GM23338 (cell line): ENCODE data around the gene PRMT5. TPM values are rescaled to one million over a fixed set of nuclear protein-coding genes. Genes with fewer than 3 reads are reported as not detected.
A peak's percentile ranks its signal among the peaks of the same experiment; 100 is the strongest.

ENCODE experiments used
- ATAC-seq: fragments of 200-7000 bp; cut with Tn5 transposase; 3 replicates; pipeline ENCODE4 v1.9.1; 2020
- DNase-seq: peaks from one replicate; pipeline ENCODE4 v3.0.0-alpha.2; 2015; ENCODE audit warnings: low spot score
- H2AFZ ChIP-seq: fragments of 200-600 bp; sonication (generic); 2 replicates; pipeline ENCODE4 v1.8.0; 2016; ENCODE audit warnings: antibody characterized with exemption, mild to moderate bottlenecking, moderate library complexity
- H3F3A ChIP-seq: fragments of 200-600 bp; sonication (generic); replicated peaks from 2 replicates; pipeline ENCODE4 v1.8.0; 2017; ENCODE audit warnings: antibody characterized with exemption, mixed run types, low read depth
- H3K27ac ChIP-seq: fragments of 200-600 bp; sonication (generic); 2 replicates; pipeline ENCODE4 v1.6.1; 2016; ENCODE audit warnings: low read depth
- H3K27me3 ChIP-seq: fragments of 200-600 bp; sonication (generic); 2 replicates; pipeline ENCODE4 v1.8.0; 2016; ENCODE audit warnings: mild to moderate bottlenecking, mixed run types, moderate library complexity; ENCODE audit not compliant: insufficient read depth
- H3K36me3 ChIP-seq: fragments of 200-600 bp; sonication (generic); 2 replicates; pipeline ENCODE4 v1.8.0; 2016; ENCODE audit warnings: mild to moderate bottlenecking; ENCODE audit not compliant: insufficient read depth
- H3K4me1 ChIP-seq: fragments of 200-600 bp; sonication (generic); 2 replicates; pipeline ENCODE4 v1.8.0; 2016; ENCODE audit warnings: mild to moderate bottlenecking, moderate library complexity; ENCODE audit not compliant: insufficient read depth
- H3K4me2 ChIP-seq: fragments of 200-600 bp; sonication (generic); 2 replicates; pipeline ENCODE4 v1.7.1; 2017; ENCODE audit warnings: mixed run types
- H3K4me3 ChIP-seq: fragments of 200-600 bp; sonication (generic); 2 replicates; pipeline ENCODE4 v1.6.1; 2016; ENCODE audit warnings: mixed run types
- H3K79me2 ChIP-seq: fragments of 200-600 bp; sonication (generic); replicated peaks from 2 replicates; pipeline ENCODE4 v1.8.0; 2017; ENCODE audit warnings: mild to moderate bottlenecking; ENCODE audit not compliant: insufficient read depth
- H3K9me2 ChIP-seq: fragments of 200-600 bp; sonication (generic); 2 replicates; pipeline ENCODE4 v1.8.0; 2017; ENCODE audit not compliant: insufficient read depth
- H4K20me1 ChIP-seq: fragments of 200-600 bp; sonication (generic); replicated peaks from 2 replicates; pipeline ENCODE4 v1.8.0; 2017; ENCODE audit warnings: mild to moderate bottlenecking; ENCODE audit not compliant: insufficient read depth
- H3K27ac Mint-ChIP-seq: 2 replicates; pipeline ENCODE4 v1.8.0; 2020; ENCODE audit warnings: inconsistent platforms, mild to moderate bottlenecking, moderate library complexity, mixed read lengths
- H3K27me3 Mint-ChIP-seq: 3 replicates; pipeline ENCODE4 v1.8.0; 2022; ENCODE audit warnings: low read depth, mild to moderate bottlenecking, moderate library complexity, mixed read lengths, inconsistent platforms; ENCODE audit not compliant: insufficient read depth, poor library complexity
- H3K36me3 Mint-ChIP-seq: 3 replicates; pipeline ENCODE4 v1.8.0; 2021; ENCODE audit warnings: low read depth, mild to moderate bottlenecking, inconsistent platforms, moderate library complexity, mixed read lengths
- H3K4me1 Mint-ChIP-seq: 3 replicates; pipeline ENCODE4 v1.8.0; 2020; ENCODE audit warnings: mild to moderate bottlenecking, inconsistent platforms, mixed read lengths
- H3K4me3 Mint-ChIP-seq: 3 replicates; pipeline ENCODE4 v1.8.0; 2021; ENCODE audit warnings: moderate library complexity, mild to moderate bottlenecking, inconsistent platforms, mixed read lengths
- H3K9me3 Mint-ChIP-seq: 3 replicates; pipeline ENCODE4 v1.8.0; 2020; ENCODE audit warnings: moderate library complexity, mild to moderate bottlenecking, inconsistent platforms, mixed read lengths
- CREB1 ChIP-seq: fragments of 250-450 bp; sonication (Bioruptor Pico); IDR thresholded peaks from 2 replicates; pipeline ENCODE4 v1.5.0; 2020; ENCODE audit warnings: low read depth, mild to moderate bottlenecking, moderate library complexity
- ETS1 ChIP-seq: IDR thresholded peaks from 2 replicates; pipeline ENCODE4 v1.6.1; 2016; ENCODE audit warnings: antibody characterized with exemption
- EZH2 ChIP-seq: fragments of 200-600 bp; sonication (generic); IDR thresholded peaks from one replicate; pipeline ENCODE4 v1.8.0; 2017; ENCODE audit warnings: antibody characterized with exemption, mild to moderate bottlenecking, low read depth; ENCODE audit not compliant: unreplicated experiment
- EZH2phosphoT487 ChIP-seq: fragments of 200-600 bp; sonication (generic); IDR thresholded peaks from one replicate; pipeline ENCODE4 v1.8.1; 2018; ENCODE audit warnings: antibody characterized with exemption; ENCODE audit not compliant: unreplicated experiment
- JUNB ChIP-seq: IDR thresholded peaks from one replicate; pipeline ENCODE4 v1.6.1; 2016; ENCODE audit warnings: antibody characterized with exemption; ENCODE audit not compliant: unreplicated experiment
- NANOG ChIP-seq: IDR thresholded peaks from 2 replicates; pipeline ENCODE4 v1.6.1; 2016; ENCODE audit warnings: antibody characterized with exemption, borderline replicate concordance
- POLR2AphosphoS5 ChIP-seq: IDR thresholded peaks from 2 replicates; pipeline ENCODE4 v1.6.1; 2016; ENCODE audit warnings: antibody characterized with exemption, low read depth
- STAT1 ChIP-seq: IDR thresholded peaks from one replicate; pipeline ENCODE4 v1.6.1; 2016; ENCODE audit warnings: antibody characterized with exemption; ENCODE audit not compliant: unreplicated experiment
- ZNF114 ChIP-seq: fragments of 250-450 bp; sonication (Bioruptor Pico); IDR thresholded peaks from 2 replicates; pipeline ENCODE4 v1.5.0; 2020; ENCODE audit warnings: mild to moderate bottlenecking, moderate library complexity
- ZNF331 ChIP-seq: fragments of 250-450 bp; sonication (Bioruptor Pico); IDR thresholded peaks from 2 replicates; pipeline ENCODE4 v1.5.0; 2020; ENCODE audit warnings: low read depth, mild to moderate bottlenecking, moderate library complexity
- ZNF462 ChIP-seq: fragments of 250-450 bp; sonication (Bioruptor Pico); IDR thresholded peaks from 2 replicates; pipeline ENCODE4 v1.5.0; 2020; ENCODE audit warnings: mild to moderate bottlenecking, moderate library complexity
- polyA plus RNA-seq: library from polyadenylated mRNA; unstranded; fragments of >200 nt; fragmentation: Nextera tagmentation; extraction: Ambion mirVana; gene quantifications from 2 replicates; pipeline ENCODE4 v1.2.1, GENCODE V29; 2016
- total RNA-seq: library from RNA; depleted of rRNA; stranded (reverse); fragments of >200 nt; shearing (Covaris generic); gene quantifications from 2 replicates; pipeline ENCODE4 v1.2.3, GENCODE V29; 2014
- TF ChIP-seq, protein P1 (sequence below): IDR thresholded peaks from one replicate; pipeline ENCODE4 v1.6.1; 2018; ENCODE audit warnings: antibody characterized with exemption; ENCODE audit not compliant: unreplicated experiment
- TF ChIP-seq, protein P2 (sequence below), 2 experiments: fragments of 200-600 bp in 1 of 2; sonication (generic) in 1 of 2; conservative IDR thresholded peaks; 2 replicates each; pipeline versions ENCODE4 v1.5.1 to v1.6.1; 2016 to 2017; ENCODE audit warnings: antibody characterized with exemption in 2 of 2, low read depth in 2 of 2, mild to moderate bottlenecking in 2 of 2, moderate library complexity in 1 of 2

Gene PRMT5
- total and polyA plus RNA-seq, 2 experiments from 2014 or later, result 68.8 to 124 TPM

DNA sequence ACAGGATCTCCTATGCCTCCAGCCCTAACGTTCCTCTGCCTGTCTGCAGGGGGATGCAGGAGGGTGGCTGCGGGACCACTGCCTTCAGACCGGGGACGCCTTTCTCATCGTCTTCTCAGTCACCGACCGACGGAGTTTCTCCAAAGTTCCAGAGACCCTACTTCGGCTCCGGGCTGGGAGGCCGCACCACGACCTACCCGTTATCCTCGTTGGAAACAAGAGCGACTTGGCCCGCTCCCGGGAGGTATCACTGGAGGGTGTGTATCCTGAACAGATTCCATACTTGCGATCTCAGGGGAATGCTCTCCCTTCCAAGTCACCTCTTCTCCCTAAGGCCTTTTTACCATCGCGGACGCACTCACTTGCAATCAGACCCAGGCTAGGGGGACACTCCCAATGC, 43.2 kb downstream of the PRMT5 start:
- TF ChIP-seq POLR2AphosphoS5 (no peak), ZNF114 (no peak), EZH2phosphoT487 (no peak), JUNB (no peak), ETS1 (no peak), ZNF331 (CRISPR knock-in tag) (no peak), ZNF462 (CRISPR knock-in tag) (no peak), EZH2 (no peak), NANOG (no peak), CREB1 (CRISPR knock-in tag) (no peak), STAT1 (no peak)
- TF ChIP-seq, protein P1, sequence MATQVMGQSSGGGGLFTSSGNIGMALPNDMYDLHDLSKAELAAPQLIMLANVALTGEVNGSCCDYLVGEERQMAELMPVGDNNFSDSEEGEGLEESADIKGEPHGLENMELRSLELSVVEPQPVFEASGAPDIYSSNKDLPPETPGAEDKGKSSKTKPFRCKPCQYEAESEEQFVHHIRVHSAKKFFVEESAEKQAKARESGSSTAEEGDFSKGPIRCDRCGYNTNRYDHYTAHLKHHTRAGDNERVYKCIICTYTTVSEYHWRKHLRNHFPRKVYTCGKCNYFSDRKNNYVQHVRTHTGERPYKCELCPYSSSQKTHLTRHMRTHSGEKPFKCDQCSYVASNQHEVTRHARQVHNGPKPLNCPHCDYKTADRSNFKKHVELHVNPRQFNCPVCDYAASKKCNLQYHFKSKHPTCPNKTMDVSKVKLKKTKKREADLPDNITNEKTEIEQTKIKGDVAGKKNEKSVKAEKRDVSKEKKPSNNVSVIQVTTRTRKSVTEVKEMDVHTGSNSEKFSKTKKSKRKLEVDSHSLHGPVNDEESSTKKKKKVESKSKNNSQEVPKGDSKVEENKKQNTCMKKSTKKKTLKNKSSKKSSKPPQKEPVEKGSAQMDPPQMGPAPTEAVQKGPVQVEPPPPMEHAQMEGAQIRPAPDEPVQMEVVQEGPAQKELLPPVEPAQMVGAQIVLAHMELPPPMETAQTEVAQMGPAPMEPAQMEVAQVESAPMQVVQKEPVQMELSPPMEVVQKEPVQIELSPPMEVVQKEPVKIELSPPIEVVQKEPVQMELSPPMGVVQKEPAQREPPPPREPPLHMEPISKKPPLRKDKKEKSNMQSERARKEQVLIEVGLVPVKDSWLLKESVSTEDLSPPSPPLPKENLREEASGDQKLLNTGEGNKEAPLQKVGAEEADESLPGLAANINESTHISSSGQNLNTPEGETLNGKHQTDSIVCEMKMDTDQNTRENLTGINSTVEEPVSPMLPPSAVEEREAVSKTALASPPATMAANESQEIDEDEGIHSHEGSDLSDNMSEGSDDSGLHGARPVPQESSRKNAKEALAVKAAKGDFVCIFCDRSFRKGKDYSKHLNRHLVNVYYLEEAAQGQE, result no peak
- TF ChIP-seq, protein P2, sequence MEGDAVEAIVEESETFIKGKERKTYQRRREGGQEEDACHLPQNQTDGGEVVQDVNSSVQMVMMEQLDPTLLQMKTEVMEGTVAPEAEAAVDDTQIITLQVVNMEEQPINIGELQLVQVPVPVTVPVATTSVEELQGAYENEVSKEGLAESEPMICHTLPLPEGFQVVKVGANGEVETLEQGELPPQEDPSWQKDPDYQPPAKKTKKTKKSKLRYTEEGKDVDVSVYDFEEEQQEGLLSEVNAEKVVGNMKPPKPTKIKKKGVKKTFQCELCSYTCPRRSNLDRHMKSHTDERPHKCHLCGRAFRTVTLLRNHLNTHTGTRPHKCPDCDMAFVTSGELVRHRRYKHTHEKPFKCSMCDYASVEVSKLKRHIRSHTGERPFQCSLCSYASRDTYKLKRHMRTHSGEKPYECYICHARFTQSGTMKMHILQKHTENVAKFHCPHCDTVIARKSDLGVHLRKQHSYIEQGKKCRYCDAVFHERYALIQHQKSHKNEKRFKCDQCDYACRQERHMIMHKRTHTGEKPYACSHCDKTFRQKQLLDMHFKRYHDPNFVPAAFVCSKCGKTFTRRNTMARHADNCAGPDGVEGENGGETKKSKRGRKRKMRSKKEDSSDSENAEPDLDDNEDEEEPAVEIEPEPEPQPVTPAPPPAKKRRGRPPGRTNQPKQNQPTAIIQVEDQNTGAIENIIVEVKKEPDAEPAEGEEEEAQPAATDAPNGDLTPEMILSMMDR (conservative IDR thresholded peaks at IDR 0.05; ENCODE audit: low read depth in 2 of 2), result no peak
- Mint-ChIP-seq H3K27me3 (peaks cover 32% of the 10 kb centered on the region), H3K27ac (peak overlapping the region; percentile 63; the same call in 1 of the 2 replicates), H3K4me1 (peaks cover 44% of the 10 kb centered on the region), H3K9me3 (no peaks in the 10 kb centered on the region; the same call in 2 of the 3 replicates), H3K36me3 (peaks cover 9% of the 10 kb centered on the region; the same call in 2 of the 3 replicates), H3K4me3 (peak overlapping the region; percentile 93)
- Histone ChIP-seq H3K27ac (no peak overlapping the region), H3K4me1 (peaks cover 28% of the 10 kb centered on the region), H3K79me2 (no peaks in the 10 kb centered on the region), H3K9me2 (no peaks in the 10 kb centered on the region), H3K27me3 (peaks cover 17% of the 10 kb centered on the region), H3K4me3 (peak overlapping the region; percentile 67), H2AFZ (peak overlapping the region; percentile 92), H3F3A (peaks cover 8% of the 10 kb centered on the region), H3K36me3 (no peaks in the 10 kb centered on the region), H4K20me1 (no peaks in the 10 kb centered on the region), H3K4me2 (peak overlapping the region; percentile 82)
- no peak for DNase-seq
- no peak for ATAC-seq
